ENCODE results near the gene CSNK1G1.

DNA sequence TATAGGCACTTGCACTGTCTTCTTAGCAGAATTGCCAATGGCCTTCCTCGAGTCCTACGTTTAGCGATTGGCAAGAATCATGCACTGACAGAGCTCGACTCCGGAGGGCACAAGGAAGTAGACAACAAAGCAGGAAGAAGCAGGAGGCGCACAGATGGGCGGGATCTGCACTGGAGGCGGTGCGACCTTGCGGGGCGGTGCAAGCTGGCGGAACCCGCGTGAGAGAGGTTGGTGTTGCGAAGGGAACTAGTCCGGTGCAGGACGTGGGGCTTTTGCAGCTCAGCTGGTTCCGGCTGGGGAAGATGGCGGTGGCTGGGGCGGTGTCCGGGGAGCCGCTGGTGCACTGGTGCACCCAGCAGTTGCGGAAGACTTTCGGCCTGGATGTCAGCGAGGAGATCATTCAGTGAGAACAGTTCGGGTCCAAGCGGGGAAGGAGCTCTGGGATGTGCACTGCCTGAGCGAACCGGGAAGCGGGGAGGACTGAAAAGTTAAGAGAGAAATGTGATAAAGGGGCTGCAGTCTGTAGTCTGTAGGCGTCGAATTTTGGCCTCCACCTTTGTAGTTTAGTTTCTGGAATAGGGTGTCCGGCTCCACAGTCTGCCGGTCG lies 31.7 kb upstream of the CSNK1G1 start, which contains the start of gene TRIP4:
- TF ChIP-seq EZH2phosphoT487 (IDR thresholded peaks at IDR 0.05; ENCODE audit: low read depth) = no peak
- TF ChIP-seq, protein P1, sequence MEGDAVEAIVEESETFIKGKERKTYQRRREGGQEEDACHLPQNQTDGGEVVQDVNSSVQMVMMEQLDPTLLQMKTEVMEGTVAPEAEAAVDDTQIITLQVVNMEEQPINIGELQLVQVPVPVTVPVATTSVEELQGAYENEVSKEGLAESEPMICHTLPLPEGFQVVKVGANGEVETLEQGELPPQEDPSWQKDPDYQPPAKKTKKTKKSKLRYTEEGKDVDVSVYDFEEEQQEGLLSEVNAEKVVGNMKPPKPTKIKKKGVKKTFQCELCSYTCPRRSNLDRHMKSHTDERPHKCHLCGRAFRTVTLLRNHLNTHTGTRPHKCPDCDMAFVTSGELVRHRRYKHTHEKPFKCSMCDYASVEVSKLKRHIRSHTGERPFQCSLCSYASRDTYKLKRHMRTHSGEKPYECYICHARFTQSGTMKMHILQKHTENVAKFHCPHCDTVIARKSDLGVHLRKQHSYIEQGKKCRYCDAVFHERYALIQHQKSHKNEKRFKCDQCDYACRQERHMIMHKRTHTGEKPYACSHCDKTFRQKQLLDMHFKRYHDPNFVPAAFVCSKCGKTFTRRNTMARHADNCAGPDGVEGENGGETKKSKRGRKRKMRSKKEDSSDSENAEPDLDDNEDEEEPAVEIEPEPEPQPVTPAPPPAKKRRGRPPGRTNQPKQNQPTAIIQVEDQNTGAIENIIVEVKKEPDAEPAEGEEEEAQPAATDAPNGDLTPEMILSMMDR (IDR thresholded peaks at IDR 0.05; ENCODE audit: low read depth, low read length) = peak; percentile 26; the same call in 1 of the 2 replicates

All from OCI-LY3 (cell line).